Stimulated activated CD8-positive, alpha-beta memory T cell treated with anti-CD3 and anti-CD28 coated beads, Interleukin-4, amount 100 ng/mL, for 1 hour (primary cell): ENCODE data around the gene SAMHD1.
A peak's percentile ranks its signal among the peaks of the same experiment; 100 is the strongest.
"Not testable (repeated sequence)": the region's sequence is repeated elsewhere in the genome, so short reads cannot be mapped to it uniquely, and the experiment has no call there.

Experiments used
- DNase-seq, 2 donors: peaks; one replicate each; pipeline ENCODE4 v3.0.0-alpha.2; 2020; ENCODE audit warnings: low read depth in 2 of 2, low spot score in 1 of 2

SAMHD1 gene

DNA sequence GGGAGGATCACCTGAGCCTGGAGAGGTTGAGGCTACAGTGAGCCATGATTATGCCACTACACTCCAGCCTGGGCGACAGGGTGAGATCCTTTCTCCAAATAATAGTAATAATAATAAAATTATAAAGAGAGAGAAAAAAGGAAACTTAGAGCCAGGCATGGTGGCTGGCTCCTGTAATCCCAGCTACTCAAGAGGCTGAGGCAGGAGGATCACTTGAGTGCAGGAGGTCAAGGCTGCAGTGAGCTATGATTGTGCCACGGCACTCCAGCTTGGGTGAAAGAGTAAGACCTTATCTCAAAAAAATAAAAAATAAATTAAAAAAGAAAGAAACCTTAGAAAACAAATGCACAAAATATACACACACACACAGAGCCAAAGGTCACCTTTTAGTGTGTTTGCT is 5.2 kb upstream of the SAMHD1 start:
- no peak for DNase-seq

- DNase-seq = no peak
Observed at GRCh38 chr20:36956016-36956415, 4.5 kb upstream of the SAMHD1 start.

DNA sequence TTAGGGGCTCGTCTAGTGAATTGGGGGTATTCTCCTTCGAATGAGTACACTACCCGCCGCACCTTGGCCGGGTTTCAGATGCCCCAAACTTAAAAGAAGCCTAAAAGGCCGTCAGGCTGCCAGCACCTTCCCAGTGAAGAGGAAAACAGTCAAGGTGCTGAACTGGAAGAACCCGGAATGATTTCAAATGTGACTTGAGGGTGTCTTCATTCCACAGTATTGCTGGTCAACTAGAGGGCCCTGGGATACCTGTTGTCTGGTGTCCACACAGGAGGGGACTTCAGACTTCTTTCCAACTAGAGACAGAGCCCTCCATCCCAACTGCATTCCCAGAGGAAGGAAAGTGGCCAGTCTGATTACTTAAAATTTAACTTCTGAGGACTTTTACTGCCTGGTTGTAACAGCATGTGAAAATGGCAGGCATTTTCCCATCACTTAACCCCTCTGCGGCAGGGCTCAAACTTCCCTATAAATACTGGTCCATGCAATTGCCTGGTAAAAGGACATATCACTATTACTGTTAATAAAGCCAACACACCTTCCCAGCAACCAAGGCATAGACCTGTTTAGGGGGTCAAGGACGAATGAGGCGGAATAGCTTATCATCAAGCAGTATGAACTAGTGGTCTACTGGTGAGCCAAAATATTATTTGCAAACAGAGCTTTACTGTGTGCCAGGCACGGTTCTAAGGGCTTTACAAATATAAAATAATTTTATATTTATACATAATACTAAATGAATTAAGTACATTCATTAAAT is 651 bp upstream of the SAMHD1 start:
- no peak for DNase-seq

DNA sequence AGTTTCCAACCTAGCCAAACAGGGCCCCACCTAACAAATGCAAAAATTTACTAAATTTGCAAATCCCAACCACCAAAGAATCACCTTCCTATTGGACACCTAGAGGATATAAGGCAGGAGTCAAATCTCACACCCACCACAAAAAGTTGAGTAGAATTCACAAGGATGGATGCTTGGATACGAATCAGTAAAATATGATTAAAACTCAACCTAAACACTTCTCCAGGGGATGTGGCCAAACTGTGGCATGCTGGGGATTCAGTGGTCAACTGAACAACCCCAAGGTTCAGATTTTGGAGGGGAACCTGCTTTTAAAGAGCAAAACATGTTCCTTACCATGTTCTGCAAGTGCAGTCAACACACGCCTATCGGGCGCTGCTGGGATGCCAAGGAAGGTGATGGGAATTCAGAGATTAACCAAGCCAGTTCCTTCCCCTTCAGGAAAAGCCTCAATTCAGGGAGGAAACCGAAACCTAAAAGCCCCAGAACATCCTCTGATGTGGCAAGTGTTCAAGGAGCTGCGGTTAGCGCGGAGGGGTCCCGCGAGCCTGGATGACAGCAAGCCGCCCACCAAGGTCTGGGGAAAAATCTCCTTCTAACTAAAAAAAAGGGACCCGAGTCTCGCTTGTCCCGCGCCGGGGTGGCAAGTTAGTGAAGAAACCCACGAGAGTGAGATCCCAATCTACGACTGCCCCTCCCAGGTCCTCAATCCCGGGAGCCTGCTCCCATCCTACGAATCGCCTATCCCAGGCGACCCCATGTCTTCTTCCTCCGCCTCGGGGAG is 902 bp downstream of the SAMHD1 start:
- peak in 1 of 2 donors; percentile 8 for DNase-seq

DNA sequence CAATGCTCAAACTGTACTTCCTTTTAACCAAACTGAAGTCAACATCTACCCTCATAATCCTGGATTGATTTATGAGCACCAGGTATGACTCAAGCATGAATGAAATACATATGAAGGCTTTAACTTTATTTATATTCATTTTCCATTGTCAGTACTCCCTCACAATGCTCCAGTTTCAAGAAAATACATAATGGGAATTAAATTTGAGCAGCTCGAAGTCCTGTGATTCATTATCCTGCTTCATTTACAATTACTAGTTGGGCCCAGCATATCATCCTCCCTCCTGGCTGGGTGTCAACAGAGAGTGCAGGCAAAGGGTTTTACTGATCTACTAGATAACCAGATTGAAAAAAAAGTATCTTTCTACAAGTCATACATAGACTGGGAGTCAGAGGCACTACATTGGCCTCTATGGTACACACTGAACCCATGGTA is 10.1 kb downstream of the SAMHD1 start:
- DNase-seq = no peak

DNA sequence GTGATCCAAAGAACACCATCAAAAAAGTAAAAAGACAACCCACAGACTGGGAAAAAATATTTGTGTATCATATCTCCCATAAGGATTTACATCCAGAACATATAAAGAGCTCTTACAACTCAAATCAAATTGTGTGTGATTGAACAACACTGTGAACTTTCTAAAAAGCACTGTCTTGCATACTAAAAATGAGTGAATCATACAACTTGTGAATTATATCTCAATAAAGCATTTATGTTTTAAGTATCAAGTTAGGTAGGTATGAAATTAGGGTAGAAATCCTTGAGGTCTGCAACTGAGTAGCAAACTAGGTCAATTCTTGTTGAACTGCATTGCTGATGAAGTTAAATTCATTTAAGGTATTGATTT is 14.1 kb downstream of the SAMHD1 start:
- no peak for DNase-seq

GRCh38 chr20:36936761-36937401 is 14.6 kb downstream of the SAMHD1 start:
- DNase-seq = not testable (repeated sequence)

DNA sequence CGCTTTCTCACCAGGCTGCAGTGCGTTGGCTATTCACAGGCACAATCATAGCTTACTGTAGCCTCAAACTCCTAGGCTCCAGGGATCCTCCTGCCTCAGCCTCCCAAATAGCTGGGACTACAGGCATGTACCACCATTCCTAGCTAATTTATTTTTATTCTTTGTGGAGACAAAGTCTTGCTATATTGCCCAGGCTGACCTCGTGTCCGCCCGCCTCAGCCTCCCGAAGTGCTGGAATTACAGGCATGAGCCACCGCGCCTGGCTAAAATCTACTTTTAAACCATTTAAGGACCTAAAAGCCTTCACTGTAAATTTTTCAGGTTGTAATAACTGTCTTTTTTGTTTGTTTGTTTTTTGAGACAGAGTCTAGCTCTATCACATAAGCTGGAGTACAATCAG is 15.2 kb downstream of the SAMHD1 start:
- DNase-seq = no peak

- not testable (repeated sequence) for DNase-seq
Observed at GRCh38 chr20:36933571-36933970, 17.9 kb downstream of the SAMHD1 start.

GRCh38 chr20:36932476-36933426 is 18.8 kb downstream of the SAMHD1 start:
- DNase-seq = no peak

DNA sequence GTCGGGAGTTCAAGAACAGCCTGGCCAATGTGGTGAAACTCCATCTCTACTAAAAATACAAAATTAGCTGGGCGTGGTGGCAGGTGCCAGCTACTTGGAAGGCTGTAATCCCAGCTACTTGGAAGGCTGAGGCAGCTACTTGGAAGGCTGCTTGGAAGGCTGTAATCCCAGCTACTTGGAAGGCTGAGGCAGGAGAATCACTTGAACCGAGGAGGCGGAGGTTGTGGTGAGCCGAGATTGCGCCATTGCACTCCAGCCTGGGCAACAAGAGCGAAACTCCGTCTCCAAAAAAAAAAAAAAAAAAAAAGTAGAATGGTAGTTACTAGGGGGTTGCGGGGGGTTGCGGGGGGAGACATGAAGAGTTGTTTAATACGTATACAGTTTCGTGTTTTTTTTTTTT is 19.4 kb downstream of the SAMHD1 start:
- not testable (repeated sequence) for DNase-seq

DNA sequence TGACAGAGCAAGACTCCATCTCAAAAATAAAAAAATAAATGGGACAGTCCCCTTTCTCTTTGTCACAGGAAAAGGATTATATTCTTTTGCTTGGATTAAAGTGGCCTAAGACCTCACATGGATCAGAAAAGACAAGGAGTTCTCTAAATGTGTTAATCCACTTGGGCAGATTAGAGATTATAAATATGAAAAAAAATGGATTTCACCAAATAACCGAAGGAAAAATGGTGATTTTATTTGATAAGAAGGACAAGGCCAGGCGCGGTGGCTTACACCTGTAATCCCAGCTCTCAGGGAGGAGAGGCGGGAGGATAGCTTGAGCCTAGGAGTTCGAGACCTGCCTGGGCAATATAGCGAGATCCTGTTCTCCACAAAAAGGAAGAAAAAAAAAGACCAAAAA is 21.8 kb downstream of the SAMHD1 start:
- DNase-seq = no peak

- DNase-seq = no peak
Observed at GRCh38 chr20:36929290-36929689, 22.2 kb downstream of the SAMHD1 start.

DNA sequence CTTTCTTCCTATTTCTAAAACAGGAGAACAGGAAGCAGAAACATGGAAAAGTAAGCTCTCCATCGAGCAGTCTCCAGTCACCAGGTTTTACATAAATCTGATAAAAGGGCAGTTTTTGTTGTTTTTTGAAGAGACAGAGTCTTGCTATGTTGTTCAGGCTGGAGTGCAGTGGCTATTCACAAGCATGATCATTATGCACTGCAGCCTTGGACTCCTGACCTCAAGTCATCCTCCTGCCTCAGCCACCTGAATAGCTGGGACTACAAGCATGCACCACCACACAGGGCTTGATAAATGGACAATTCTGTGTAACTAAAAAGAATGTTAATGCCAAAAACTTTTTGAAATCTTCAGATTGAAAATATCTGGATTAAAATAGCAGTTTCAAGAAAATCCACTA is 23.8 kb downstream of the SAMHD1 start:
- DNase-seq = no peak

- no peak for DNase-seq
Observed at GRCh38 chr20:36926653-36927200, 24.8 kb downstream of the SAMHD1 start.

- no peak for DNase-seq
Observed at GRCh38 chr20:36925234-36925633, 26.3 kb downstream of the SAMHD1 start.

DNA sequence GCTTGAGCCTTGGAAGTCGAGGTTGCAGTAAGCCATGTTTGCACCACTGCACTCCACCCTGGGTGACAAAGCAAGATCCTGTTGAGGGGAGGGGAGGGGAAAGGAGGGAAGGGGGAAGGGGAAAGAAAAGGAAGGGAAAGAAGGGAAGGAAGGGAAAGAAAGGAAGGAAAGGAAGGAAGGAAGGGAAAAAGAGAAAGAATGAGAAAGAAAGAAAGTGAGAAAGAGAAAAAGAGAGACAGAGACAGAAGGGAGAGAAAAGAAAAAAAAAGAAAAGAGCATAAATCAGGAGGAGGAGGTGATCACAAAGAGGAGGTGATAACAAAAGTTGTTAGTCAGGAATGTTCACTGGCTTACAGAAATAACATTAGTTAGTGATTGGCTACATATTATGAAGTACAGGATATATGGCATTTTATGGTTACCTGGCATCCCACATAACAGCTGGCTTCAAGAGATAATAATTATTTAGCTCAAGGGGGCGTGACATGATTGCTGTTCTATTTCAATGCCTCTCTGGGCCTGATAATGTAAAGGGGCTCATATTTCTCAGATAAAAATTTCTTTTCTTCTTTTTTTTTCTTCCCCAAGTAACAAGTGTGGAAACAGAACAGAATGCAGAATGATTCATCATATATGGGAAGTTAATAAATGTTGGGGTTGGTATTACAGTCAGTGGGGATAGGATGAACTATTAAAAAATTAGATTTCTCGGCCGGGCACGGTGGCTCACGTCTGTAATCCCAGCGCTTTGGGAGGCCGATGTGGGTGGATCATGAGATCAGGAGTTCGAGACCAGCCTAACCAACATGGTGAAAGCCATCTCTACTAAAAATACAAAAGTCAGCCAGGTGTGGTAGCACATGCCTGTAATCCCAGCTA is 27.1 kb downstream of the SAMHD1 start:
- no peak for DNase-seq

- no peak for DNase-seq
Observed at GRCh38 chr20:36920334-36920730, 31.2 kb downstream of the SAMHD1 start.

DNA sequence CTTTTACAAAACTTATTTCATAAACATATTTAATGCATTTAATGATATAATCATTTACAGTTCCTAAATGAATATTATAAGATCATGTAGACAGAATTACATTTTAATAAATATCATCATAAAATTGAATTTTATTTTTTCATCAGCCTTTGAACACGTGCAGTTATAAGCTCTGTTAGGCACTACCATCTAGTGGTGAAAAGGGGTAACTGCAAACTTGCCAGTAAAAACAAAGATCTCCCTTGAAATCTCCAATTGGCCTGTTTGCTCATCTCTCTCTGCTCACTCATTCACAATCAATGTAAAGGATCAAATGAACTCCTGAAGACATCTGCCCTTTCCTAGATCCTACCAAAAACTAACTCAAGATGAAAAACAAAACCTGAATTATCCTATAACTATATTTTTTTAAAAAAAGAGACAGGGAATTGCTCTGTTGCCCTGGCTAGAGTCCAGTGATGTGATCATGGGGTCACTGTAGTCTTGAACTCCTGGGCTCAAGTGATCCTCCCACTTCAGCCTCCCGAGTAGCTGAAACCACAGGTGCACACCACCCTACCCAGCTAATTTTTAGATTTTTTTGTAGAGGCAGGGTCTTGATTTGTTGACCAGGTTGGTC is 31.7 kb downstream of the SAMHD1 start:
- DNase-seq = no peak
